Peyer's patch (tissue), 4 donors: ENCODE results near the gene DNAI7. TPM values are rescaled to one million over a fixed set of nuclear protein-coding genes. Genes with fewer than 3 reads are reported as not detected.

ENCODE experiments used
- DNase-seq, 3 donors: peaks; one replicate each; pipeline ENCODE4 v3.0.0-alpha.2; 2017 to 2019
- H3K27ac ChIP-seq, 4 donors: fragments of 200-600 bp; sonication (generic); one replicate each; pipeline ENCODE4 v1.5.1; 2016 to 2019
- H3K27me3 ChIP-seq, 2 donors: fragments of 200-600 bp; sonication (generic); one replicate each; pipeline ENCODE4 v1.5.1; 2019
- H3K36me3 ChIP-seq, 3 donors: fragments of 200-600 bp; sonication (generic); one replicate each; pipeline ENCODE4 v1.5.1; 2016 to 2019
- H3K4me1 ChIP-seq, 4 donors: fragments of 200-600 bp; sonication (generic); one replicate each; pipeline ENCODE4 v1.5.1; 2016 to 2019
- H3K4me3 ChIP-seq, 4 donors: fragments of 200-600 bp; sonication (generic); 1 replicate in 3 of 4; 2 replicates in 1 of 4; pipeline ENCODE4 v1.5.1; 2016 to 2019; ENCODE audit warnings: mild to moderate bottlenecking in 1 of 4
- H3K9me3 ChIP-seq, 4 donors: fragments of 200-600 bp; sonication (generic); one replicate each; pipeline ENCODE4 v1.5.1; 2016 to 2019; ENCODE audit warnings: mild to moderate bottlenecking in 1 of 4
- CTCF ChIP-seq, 6 experiments: fragments of 450-650 bp in 4 of 6; fragments of 200-600 bp in 2 of 6; sonication (generic) in 1 of 6; IDR thresholded peaks; one replicate each; pipeline ENCODE4 v1.5.1; 2017 to 2019; ENCODE audit warnings: antibody characterized with exemption in 6 of 6, mild to moderate bottlenecking in 3 of 6, moderate library complexity in 1 of 6
- POLR2A ChIP-seq, 2 donors: fragments of 450-650 bp; IDR thresholded peaks; one replicate each; pipeline ENCODE4 v1.5.1; 2017; ENCODE audit warnings: antibody characterized with exemption in 2 of 2, mild to moderate bottlenecking in 2 of 2, moderate library complexity in 2 of 2
- total RNA-seq, 4 donors: library from RNA; depleted of rRNA; stranded (reverse); fragments of >200 nt; gene quantifications; one replicate each; pipeline ENCODE4 v1.1.0, GENCODE V29; 2016

DNAI7 gene
- total RNA-seq, 4 donors from 2014 or later, result 1.7 TPM; not detected in 3

GRCh38 chr12:25113651-25114050 is 81.3 kb downstream of the DNAI7 start:
- Histone ChIP-seq H3K27ac (no peak overlapping the region), H3K9me3 (no peaks in the 10 kb centered on the region), H3K4me1 (no peaks in the 10 kb centered on the region), H3K27me3 (no peaks in the 10 kb centered on the region), H3K36me3 (no peaks in the 10 kb centered on the region), H3K4me3 (no peak overlapping the region)
- TF ChIP-seq CTCF (IDR thresholded peaks at IDR 0.05), result no peak
- TF ChIP-seq POLR2A (IDR thresholded peaks at IDR 0.05), result no peak
- DNase-seq, result no peak

- Histone ChIP-seq H3K36me3 (no peaks in the 10 kb centered on the region), H3K27me3 (no peaks in the 10 kb centered on the region), H3K27ac (no peak overlapping the region), H3K4me1 (no peaks in the 10 kb centered on the region), H3K9me3 (no peaks in the 10 kb centered on the region), H3K4me3 (no peak overlapping the region)
- DNase-seq, result no peak
- no peak for TF ChIP-seq POLR2A (IDR thresholded peaks at IDR 0.05)
- no peak for TF ChIP-seq CTCF (IDR thresholded peaks at IDR 0.05)
These were observed 84.7 kb downstream of the DNAI7 start for GRCh38 chr12:25110260-25110659.

GRCh38 chr12:25107920-25108319 is 87.0 kb downstream of the DNAI7 start:
- H3K4me3 ChIP-seq, result no peak overlapping the region
- TF ChIP-seq POLR2A (IDR thresholded peaks at IDR 0.05) (no peak), CTCF (IDR thresholded peaks at IDR 0.05) (no peak)
- H3K9me3 ChIP-seq, result no peaks in the 10 kb centered on the region
- H3K4me1 ChIP-seq, result no peaks in the 10 kb centered on the region
- no peaks in the 10 kb centered on the region for H3K36me3 ChIP-seq
- no peaks in the 10 kb centered on the region for H3K27me3 ChIP-seq
- no peak overlapping the region for H3K27ac ChIP-seq
- no peak for DNase-seq

- Histone ChIP-seq H3K27ac (no peak overlapping the region), H3K36me3 (no peaks in the 10 kb centered on the region), H3K9me3 (no peaks in the 10 kb centered on the region), H3K4me1 (no peaks in the 10 kb centered on the region), H3K27me3 (no peaks in the 10 kb centered on the region), H3K4me3 (no peak overlapping the region)
- TF ChIP-seq POLR2A (IDR thresholded peaks at IDR 0.05), result no peak
- TF ChIP-seq CTCF (IDR thresholded peaks at IDR 0.05), result no peak
- no peak for DNase-seq
These were observed 88.1 kb downstream of the DNAI7 start for GRCh38 chr12:25106818-25107217.

GRCh38 chr12:25102402-25102801 is 92.6 kb downstream of the DNAI7 start:
- no peaks in the 10 kb centered on the region for H3K9me3 ChIP-seq
- no peak overlapping the region for H3K4me3 ChIP-seq
- TF ChIP-seq POLR2A (IDR thresholded peaks at IDR 0.05), result no peak
- TF ChIP-seq CTCF (IDR thresholded peaks at IDR 0.05), result no peak
- DNase-seq, result no peak
- no peaks in the 10 kb centered on the region for H3K27me3 ChIP-seq
- no peaks in the 10 kb centered on the region for H3K36me3 ChIP-seq
- H3K27ac ChIP-seq, result no peak overlapping the region
- H3K4me1 ChIP-seq, result no peaks in the 10 kb centered on the region

- no peaks in the 10 kb centered on the region for H3K9me3 ChIP-seq
- H3K4me1 ChIP-seq, result no peaks in the 10 kb centered on the region
- no peak overlapping the region for H3K27ac ChIP-seq
- TF ChIP-seq CTCF (IDR thresholded peaks at IDR 0.05), result no peak
- TF ChIP-seq POLR2A (IDR thresholded peaks at IDR 0.05), result no peak
- H3K36me3 ChIP-seq, result no peaks in the 10 kb centered on the region
- no peak overlapping the region for H3K4me3 ChIP-seq
- no peaks in the 10 kb centered on the region for H3K27me3 ChIP-seq
- no peak for DNase-seq
These were observed 93.9 kb downstream of the DNAI7 start for GRCh38 chr12:25101092-25101445.
